Adrenal gland (tissue), 5 donors: ENCODE data around the gene CPA5.

Experiments used
- CTCF ChIP-seq, 6 experiments: fragments of 450-650 bp in 4 of 6; fragments of 200-600 bp in 2 of 6; sonication (generic) in 1 of 6; IDR thresholded peaks; 1 replicate in 5 of 6; 2 replicates in 1 of 6; pipeline versions ENCODE4 v1.5.1 to v1.8.0; 2016 to 2021; ENCODE audit warnings: antibody characterized with exemption in 6 of 6, mild to moderate bottlenecking in 2 of 6, moderate library complexity in 1 of 6
- POLR2A ChIP-seq, 2 donors: fragments of 450-650 bp; IDR thresholded peaks; one replicate each; pipeline ENCODE4 v1.6.1; 2017; ENCODE audit warnings: antibody characterized with exemption in 2 of 2, mild to moderate bottlenecking in 2 of 2, moderate library complexity in 1 of 2
- donor health status: DM: no; HTN: no; CAD: no.

GRCh38 chr7:130333832-130334231, 10.8 kb upstream of the CPA5 start:
- TF ChIP-seq CTCF (IDR thresholded peaks at IDR 0.05) (no peak), POLR2A (IDR thresholded peaks at IDR 0.05) (no peak)
